HG02642 (cell line): ENCODE measurements around the gene KIFC3.
"Not testable (repeated sequence)": the region's sequence is repeated elsewhere in the genome, so short reads cannot be mapped to it uniquely, and the experiment has no call there.

ENCODE experiments used
- ATAC-seq: cut with Tn5 transposase; IDR thresholded peaks from one replicate; pipeline ENCODE4 v1.9.1; 2021; ENCODE audit warnings: mild to moderate bottlenecking; ENCODE audit not compliant: unreplicated experiment, poor library complexity

The KIFC3 gene

GRCh38 chr16:57728336-57729181 is 73.7 kb downstream of the KIFC3 start:
- no peak for ATAC-seq

GRCh38 chr16:57727610-57728009 is 74.7 kb downstream of the KIFC3 start:
- ATAC-seq, result no peak

- ATAC-seq, result no peak
These were observed 75.8 kb downstream of the KIFC3 start for GRCh38 chr16:57726433-57726947.

GRCh38 chr16:57725976-57726375 is 76.3 kb downstream of the KIFC3 start:
- ATAC-seq, result no peak

- no peak for ATAC-seq
These were observed 76.7 kb downstream of the KIFC3 start for GRCh38 chr16:57725554-57725953.

GRCh38 chr16:57725151-57725550 is 77.1 kb downstream of the KIFC3 start:
- ATAC-seq, result no peak

- ATAC-seq, result no peak
These were observed 77.8 kb downstream of the KIFC3 start for GRCh38 chr16:57724531-57724930.

- no peak for ATAC-seq
These were observed 79.1 kb downstream of the KIFC3 start for GRCh38 chr16:57723170-57723569.

- no peak for ATAC-seq
These were observed 79.6 kb downstream of the KIFC3 start for GRCh38 chr16:57722651-57723050.

- no peak for ATAC-seq
These were observed 80.1 kb downstream of the KIFC3 start for GRCh38 chr16:57722210-57722499.

- no peak for ATAC-seq
These were observed 80.7 kb downstream of the KIFC3 start for GRCh38 chr16:57721356-57722209.

GRCh38 chr16:57720142-57720575 is 82.1 kb downstream of the KIFC3 start:
- ATAC-seq, result no peak

- ATAC-seq, result no peak
These were observed 88.2 kb downstream of the KIFC3 start for GRCh38 chr16:57714047-57714446.

- ATAC-seq, result no peak
These were observed 88.7 kb downstream of the KIFC3 start for GRCh38 chr16:57713596-57713995.

GRCh38 chr16:57712569-57712968 is 89.7 kb downstream of the KIFC3 start:
- not testable (repeated sequence) for ATAC-seq

- ATAC-seq, result no peak
These were observed 90.3 kb downstream of the KIFC3 start for GRCh38 chr16:57711993-57712392.

GRCh38 chr16:57711346-57711745 is 90.9 kb downstream of the KIFC3 start:
- ATAC-seq, result no peak

- ATAC-seq, result no peak
These were observed 92.6 kb downstream of the KIFC3 start for GRCh38 chr16:57709663-57710062.
